ENCODE results near the gene ZBTB16.

The ZBTB16 gene

GRCh38 chr11:114157476-114158050 is 98.1 kb downstream of the ZBTB16 start:
- TF ChIP-seq CTCF (IDR thresholded peaks at IDR 0.05; ENCODE audit: low read depth, low read length), result no peak

GRCh38 chr11:114158421-114158820 is 98.9 kb downstream of the ZBTB16 start:
- no peak overlapping the region for H3K4me3 ChIP-seq (replicated peaks in 1 of 2; ENCODE audit: low read depth in 2 of 2, low read length in 2 of 2)
- no peak for TF ChIP-seq CTCF (IDR thresholded peaks at IDR 0.05; ENCODE audit: low read depth, low read length)
- DNase-seq (ENCODE audit: low read depth in 2 of 2), result no peak

More at GRCh38 chr11:114157476-114158050, 98.1 kb downstream of the ZBTB16 start:
- H3K4me3 ChIP-seq (replicated peaks in 1 of 2; ENCODE audit: low read depth in 2 of 2, low read length in 2 of 2), result no peak overlapping the region
- DNase-seq (ENCODE audit: low read depth in 2 of 2), result no peak

GRCh38 chr11:114158886-114159285 is 99.4 kb downstream of the ZBTB16 start:
- no peak for DNase-seq (ENCODE audit: low read depth in 2 of 2)

GRCh38 chr11:114159320-114159719 is 99.8 kb downstream of the ZBTB16 start:
- H3K4me3 ChIP-seq (replicated peaks in 1 of 2; ENCODE audit: low read depth in 2 of 2, low read length in 2 of 2), result no peak overlapping the region
- peak in 1 of 2 donors; percentile 33 for DNase-seq (ENCODE audit: low read depth in 2 of 2)
- TF ChIP-seq CTCF (IDR thresholded peaks at IDR 0.05; ENCODE audit: low read depth, low read length), result no peak

More at GRCh38 chr11:114158886-114159285, 99.4 kb downstream of the ZBTB16 start:
- TF ChIP-seq CTCF (IDR thresholded peaks at IDR 0.05; ENCODE audit: low read depth, low read length), result no peak
- H3K4me3 ChIP-seq (replicated peaks in 1 of 2; ENCODE audit: low read depth in 2 of 2, low read length in 2 of 2), result no peak overlapping the region

GRCh38 chr11:114159802-114160632 is 100.5 kb downstream of the ZBTB16 start:
- DNase-seq (ENCODE audit: low read depth in 2 of 2), result peak; percentile 99 to 100
- H3K4me3 ChIP-seq (replicated peaks in 1 of 2; ENCODE audit: low read depth in 2 of 2, low read length in 2 of 2), result peak overlapping the region in 1 of 2 donors; percentile 9
- TF ChIP-seq CTCF (IDR thresholded peaks at IDR 0.05; ENCODE audit: low read depth, low read length), result no peak

GRCh38 chr11:114160894-114161293 is 101.4 kb downstream of the ZBTB16 start:
- H3K4me3 ChIP-seq (replicated peaks in 1 of 2; ENCODE audit: low read depth in 2 of 2, low read length in 2 of 2), result no peak overlapping the region
- TF ChIP-seq CTCF (IDR thresholded peaks at IDR 0.05; ENCODE audit: low read depth, low read length), result no peak
- DNase-seq (ENCODE audit: low read depth in 2 of 2), result peak in 1 of 2 donors; percentile 51

Measured in cardiac fibroblast (primary cell).